GM12878 (cell line): ENCODE measurements around the gene NPR1. TPM values are rescaled to one million over a fixed set of nuclear protein-coding genes. Genes with fewer than 3 reads are reported as not detected.

ENCODE experiments used
- ATF2 ChIP-seq: IDR thresholded peaks from 2 replicates; pipeline ENCODE4 v1.6.1; 2012; ENCODE audit warnings: low read length, inconsistent platforms
- BACH1 ChIP-seq: fragments of 450-650 bp; IDR thresholded peaks from 2 replicates; pipeline ENCODE4 v1.6.1; 2017; ENCODE audit warnings: mild to moderate bottlenecking, borderline replicate concordance
- EP300 ChIP-seq, 2 experiments: fragments of 150-350 bp in 1 of 2; IDR thresholded peaks; 2 replicates each; pipeline ENCODE4 v1.6.1; 2011 to 2012; ENCODE audit warnings: low read depth in 2 of 2, low read length in 2 of 2, borderline replicate concordance in 1 of 2, improper control_type of control experiment in 1 of 2, inconsistent platforms in 1 of 2; ENCODE audit not compliant: control insufficient read depth in 1 of 2
- EZH2 ChIP-seq: IDR thresholded peaks from 2 replicates; pipeline ENCODE4 v1.6.1; 2012; ENCODE audit warnings: low read depth, mild to moderate bottlenecking, control low read depth, inconsistent platforms, low read length, borderline replicate concordance; ENCODE audit not compliant: control insufficient read depth
- HDGF ChIP-seq: fragments of 450-650 bp; IDR thresholded peaks from 2 replicates; pipeline ENCODE4 v1.6.1; 2016; ENCODE audit warnings: antibody characterized with exemption
- HSF1 ChIP-seq: fragments of 150-350 bp; IDR thresholded peaks from 2 replicates; pipeline ENCODE4 v1.6.1; 2014; ENCODE audit warnings: mild to moderate bottlenecking, low read depth, low read length
- IRF3 ChIP-seq: fragments of 450-650 bp; IDR thresholded peaks from 2 replicates; pipeline ENCODE4 v1.6.1; 2014; ENCODE audit warnings: mild to moderate bottlenecking
- JUNB ChIP-seq: IDR thresholded peaks from 2 replicates; pipeline ENCODE4 v1.6.1; 2016; ENCODE audit warnings: antibody characterized with exemption, mild to moderate bottlenecking
- MTA3 ChIP-seq: IDR thresholded peaks from 2 replicates; pipeline ENCODE4 v1.6.1; 2012; ENCODE audit warnings: low read length, inconsistent platforms, borderline replicate concordance
- NFIC ChIP-seq: IDR thresholded peaks from 2 replicates; pipeline ENCODE4 v1.6.1; 2012; ENCODE audit warnings: low read depth, mild to moderate bottlenecking, inconsistent platforms, low read length, moderate library complexity
- PRDM15 ChIP-seq: fragments of 450-650 bp; formaldehyde crosslinking; IDR thresholded peaks from 2 replicates; pipeline ENCODE4 v1.4.0; 2020; ENCODE audit warnings: mild to moderate bottlenecking, moderate library complexity
- RBBP5 ChIP-seq: fragments of 200-600 bp; sonication (generic); conservative IDR thresholded peaks from 2 replicates; pipeline ENCODE4 v1.6.1; 2016
- YBX1 ChIP-seq: fragments of 450-650 bp; IDR thresholded peaks from 2 replicates; pipeline ENCODE4 v1.6.1; 2016; ENCODE audit warnings: antibody characterized with exemption
- ZBTB11 ChIP-seq: fragments of 450-650 bp; formaldehyde crosslinking; IDR thresholded peaks from 2 replicates; pipeline ENCODE4 v1.5.0; 2022; ENCODE audit warnings: mild to moderate bottlenecking, missing genetic modification characterization
- polyA plus RNA-seq, 11 experiments: library from polyadenylated mRNA; depleted of rRNA in 4 of 11; unstranded in 6 of 11; stranded (reverse) in 5 of 11; fragments of >200 nt; fragmentation: Nextera tagmentation in 4 of 11; fragmentation: Illumina TruSeq in 1 of 11; extraction: Ambion mirVana in 4 of 11; extraction: Trizol in 1 of 11; gene quantifications; 1 replicate in 1 of 11; 2 replicates in 10 of 11; pipeline versions ENCODE4 v1.2.1 to v1.2.3, GENCODE V29; 2011 to 2016; ENCODE audit warnings: inconsistent platforms in 2 of 11, missing spikeins in 2 of 11, low read depth in 1 of 11
- total RNA-seq, 4 experiments: library from RNA; depleted of rRNA in 3 of 4; stranded (reverse); fragments of >200 nt in 3 of 4; fragmentation: Illumina TruSeq in 1 of 4; extraction: Trizol in 1 of 4; gene quantifications; 2 replicates each; pipeline versions ENCODE4 v1.2.1 to v1.2.3, GENCODE V29; 2013 to 2021

The NPR1 gene
- total and polyA plus RNA-seq, 10 of the 15 experiments (the other 5 are each of a cell fraction or from before 2014, with no cell fraction given): 0.09 to 2.1 (median 0.28) TPM; not detected in 1

- no peak for TF ChIP-seq ZBTB11 (CRISPR knock-in tag)
- no peak for TF ChIP-seq HDGF
- no peak for TF ChIP-seq PRDM15 (CRISPR knock-in tag)
- no peak for TF ChIP-seq EP300 (IDR thresholded peaks at IDR 0.05; ENCODE audit: borderline replicate concordance in 1 of 2, control insufficient read depth in 1 of 2, low read depth in 2 of 2, low read length in 2 of 2)
- 0 out of 2 replicates have a peak, but pooled peaks have one; percentile 22 for TF ChIP-seq NFIC
- no peak for TF ChIP-seq YBX1
- TF ChIP-seq RBBP5: no peak
- no peak for TF ChIP-seq IRF3
- TF ChIP-seq BACH1: no peak
- TF ChIP-seq EZH2: no peak
- TF ChIP-seq ATF2: peak; percentile 32; the same call in 1 of the 2 replicates
- no peak for TF ChIP-seq JUNB
- TF ChIP-seq HSF1: no peak
- TF ChIP-seq MTA3: peak; percentile 44; the same call in 1 of the 2 replicates
These were observed 17.3 kb upstream of the NPR1 start (continued) for GRCh38 chr1:153661111-153661708.
